NCI-H2196 (cell line): ENCODE results near the gene TOMM6.

ENCODE experiments used
- DNase-seq: peaks from one replicate; lab custom pipeline; 2025; ENCODE audit not compliant: unreplicated experiment; lab: John Stamatoyannopoulos, UW

The TOMM6 gene

DNA sequence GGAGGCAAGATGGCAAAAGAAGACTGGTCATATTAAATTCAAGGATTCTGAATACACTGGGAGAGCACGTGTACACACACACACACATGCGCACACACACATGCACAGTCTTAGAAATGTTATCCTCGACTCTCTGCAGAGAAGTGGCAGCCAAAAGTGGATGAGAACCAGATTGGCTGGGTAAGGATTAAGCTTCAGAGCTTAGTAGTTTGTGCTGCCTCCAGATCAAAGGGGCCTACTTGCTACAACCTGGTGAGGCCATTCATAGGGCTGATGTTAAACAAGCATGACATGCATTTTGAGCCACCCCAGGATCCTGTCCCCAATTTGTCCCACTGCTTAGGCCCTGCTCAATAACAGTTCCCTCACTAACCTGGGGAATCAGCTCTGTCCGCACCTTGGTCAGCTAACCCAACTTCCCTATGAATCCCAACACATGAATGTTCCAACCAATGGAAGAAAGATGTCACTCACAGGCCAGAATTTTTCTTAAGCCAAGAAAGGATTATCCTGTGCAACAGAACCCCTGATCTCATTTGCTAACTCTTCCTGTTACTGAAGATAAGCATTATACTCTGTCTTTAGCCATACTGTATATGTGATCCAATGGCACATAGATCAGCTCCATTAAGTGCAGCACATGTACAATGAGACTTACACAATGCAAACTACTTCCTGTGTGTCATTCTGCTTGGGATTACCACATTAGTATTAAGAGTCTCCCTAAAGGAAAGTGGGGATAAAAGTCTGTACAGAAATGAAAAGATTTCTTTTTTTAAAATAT lies 31.0 kb downstream of the TOMM6 start:
- DNase-seq, result no peak

DNA sequence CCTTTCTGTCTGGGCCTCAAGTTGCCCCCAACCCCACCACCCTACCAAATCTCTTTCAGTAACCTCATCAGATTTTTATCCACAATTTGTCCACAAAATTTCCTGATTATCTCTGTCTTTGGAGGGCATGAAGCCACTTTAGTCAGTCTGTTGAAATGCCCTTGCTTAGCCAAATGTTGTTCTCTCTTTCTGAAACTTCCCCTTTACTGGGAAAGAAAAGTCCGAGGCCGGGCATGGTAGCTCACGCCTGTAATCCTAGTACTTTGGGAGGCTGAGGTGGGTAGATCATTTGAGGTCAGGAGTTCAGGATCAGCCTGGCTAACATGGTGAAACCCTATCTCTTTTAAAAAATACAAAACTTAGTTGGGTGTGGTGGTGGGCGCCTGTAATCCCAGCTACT lies 33.8 kb downstream of the TOMM6 start:
- no peak for DNase-seq

DNA sequence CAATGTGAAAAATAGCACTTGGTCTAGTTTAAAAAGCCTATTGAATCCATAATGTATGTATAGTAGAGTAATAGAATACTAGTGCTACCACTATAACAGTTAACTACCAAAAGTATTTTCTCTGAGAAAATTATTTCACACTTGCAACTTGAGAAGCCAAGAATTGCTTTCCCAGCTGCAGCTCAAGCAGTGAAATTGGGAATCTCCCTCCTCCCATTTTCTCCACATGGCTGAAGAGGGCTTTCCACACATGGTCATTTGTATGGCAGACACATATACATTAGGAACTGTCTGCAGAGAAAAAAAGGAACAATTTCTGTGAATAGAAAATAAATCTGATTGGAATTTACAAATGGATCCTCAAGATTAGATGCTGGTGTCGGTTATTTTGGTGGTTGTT lies 34.5 kb downstream of the TOMM6 start:
- DNase-seq, result no peak

DNA sequence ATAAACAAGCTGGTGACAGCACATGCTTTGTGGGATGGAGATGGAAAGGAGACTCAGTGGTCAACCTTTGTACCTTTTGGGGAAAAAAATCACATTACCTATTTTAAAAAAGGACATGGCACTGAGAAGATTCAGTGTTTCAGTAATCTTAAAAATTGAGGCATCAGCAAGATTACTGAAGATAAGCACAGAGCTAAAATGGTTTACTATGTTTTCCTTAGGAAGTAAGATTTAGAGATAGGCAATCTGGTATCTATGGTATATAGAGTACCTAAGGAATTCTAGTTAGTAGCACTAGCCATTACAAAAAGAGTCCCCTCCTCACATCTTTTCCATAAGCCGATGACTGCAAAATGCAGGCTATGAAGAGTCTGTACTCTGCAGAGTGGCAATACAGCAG lies 35.7 kb downstream of the TOMM6 start:
- DNase-seq, result no peak

DNA sequence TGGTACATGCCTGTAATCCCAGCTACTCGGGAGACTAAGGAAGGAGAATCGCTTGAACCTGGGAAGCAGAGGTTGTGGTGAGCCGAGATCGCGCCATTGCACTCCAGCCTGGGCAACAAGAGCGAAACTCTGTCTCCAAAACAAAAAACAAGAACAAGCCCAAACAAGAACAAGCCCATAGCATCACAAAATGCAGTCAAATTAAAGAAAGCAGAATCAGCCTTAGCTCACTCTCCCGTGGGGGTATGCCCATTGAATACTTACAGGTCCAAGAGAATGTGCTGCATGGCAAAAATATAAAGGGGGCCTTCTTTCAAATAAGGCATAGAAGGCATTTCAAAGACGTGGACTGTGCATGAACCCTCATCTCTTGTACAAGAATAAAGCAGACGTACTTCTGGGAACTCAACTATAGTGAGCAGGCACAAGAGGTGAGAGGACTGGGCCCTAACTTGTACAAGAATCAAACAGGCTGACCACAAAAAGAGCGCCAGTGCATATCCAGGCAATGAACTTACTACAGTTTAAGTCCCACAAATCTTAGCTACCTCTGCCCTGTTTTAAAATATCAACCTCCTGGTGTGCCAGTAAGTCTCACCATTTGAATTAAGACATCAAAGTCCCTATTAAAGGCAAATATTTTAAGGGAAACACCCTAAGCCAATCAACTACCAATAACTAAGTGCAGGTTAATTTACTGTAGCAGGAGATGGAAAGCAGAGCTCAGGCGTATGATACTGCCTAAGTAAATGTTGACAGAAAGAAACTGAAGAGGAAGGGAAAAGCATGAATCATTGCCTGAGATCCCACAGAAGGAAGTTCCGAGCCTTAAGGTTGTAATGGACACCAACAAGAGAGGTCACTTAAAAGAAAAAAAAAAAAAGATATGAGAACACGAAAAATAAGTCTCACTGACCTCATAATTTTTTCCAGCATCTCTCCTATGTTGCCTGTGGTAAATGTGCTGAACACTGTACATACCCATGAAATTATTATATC lies 37.4 kb downstream of the TOMM6 start:
- peak; percentile 26 for DNase-seq

DNA sequence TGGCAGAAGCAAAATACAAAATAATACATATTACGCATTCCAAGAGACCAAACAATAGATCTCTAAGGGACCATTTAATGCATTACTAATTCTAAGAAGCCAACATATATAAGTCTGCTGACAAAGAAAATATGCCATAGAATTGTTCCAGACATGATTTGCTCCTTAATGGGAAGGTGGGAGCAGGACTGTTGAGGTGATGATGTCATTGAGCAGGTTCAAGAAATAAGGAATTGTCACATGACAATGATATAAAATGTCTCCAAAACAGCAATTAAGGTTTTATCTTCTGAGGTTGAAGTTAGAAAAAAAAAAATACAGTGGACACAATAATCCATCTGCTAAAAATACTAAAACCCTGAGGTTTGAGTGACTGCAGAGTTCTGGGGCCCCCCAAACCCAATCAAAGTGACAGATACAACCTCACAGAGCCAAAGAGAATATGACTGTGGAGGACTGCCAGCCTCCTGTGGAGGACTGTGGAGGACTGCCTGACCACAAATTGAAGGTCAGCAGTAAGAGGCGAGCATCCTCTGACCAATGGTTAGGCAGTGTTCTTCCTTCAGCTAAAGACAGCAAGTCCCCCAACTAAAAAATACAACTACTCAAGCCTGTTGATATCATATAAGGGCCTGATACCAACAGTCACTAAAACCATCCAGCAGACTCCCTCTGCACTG lies 39.0 kb downstream of the TOMM6 start:
- DNase-seq, result no peak

DNA sequence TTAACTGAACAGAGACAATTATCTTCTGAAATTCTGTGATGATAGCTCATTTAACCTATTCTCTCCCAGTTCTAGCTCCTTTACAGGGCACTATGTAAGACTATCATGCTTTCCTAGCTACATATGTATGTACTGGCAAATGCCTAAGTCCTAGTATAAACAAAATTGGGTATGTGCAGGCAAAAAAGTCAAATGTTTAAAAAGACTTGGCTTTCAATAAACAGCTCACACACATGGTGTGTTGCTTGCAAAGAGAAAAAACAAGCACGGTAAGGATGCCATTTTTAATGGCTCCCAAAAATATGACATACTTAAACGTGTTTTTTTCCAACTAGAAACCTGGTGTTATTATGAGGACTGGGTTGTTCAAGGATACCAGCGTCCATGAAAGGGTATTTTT lies 44.8 kb downstream of the TOMM6 start:
- DNase-seq, result no peak

DNA sequence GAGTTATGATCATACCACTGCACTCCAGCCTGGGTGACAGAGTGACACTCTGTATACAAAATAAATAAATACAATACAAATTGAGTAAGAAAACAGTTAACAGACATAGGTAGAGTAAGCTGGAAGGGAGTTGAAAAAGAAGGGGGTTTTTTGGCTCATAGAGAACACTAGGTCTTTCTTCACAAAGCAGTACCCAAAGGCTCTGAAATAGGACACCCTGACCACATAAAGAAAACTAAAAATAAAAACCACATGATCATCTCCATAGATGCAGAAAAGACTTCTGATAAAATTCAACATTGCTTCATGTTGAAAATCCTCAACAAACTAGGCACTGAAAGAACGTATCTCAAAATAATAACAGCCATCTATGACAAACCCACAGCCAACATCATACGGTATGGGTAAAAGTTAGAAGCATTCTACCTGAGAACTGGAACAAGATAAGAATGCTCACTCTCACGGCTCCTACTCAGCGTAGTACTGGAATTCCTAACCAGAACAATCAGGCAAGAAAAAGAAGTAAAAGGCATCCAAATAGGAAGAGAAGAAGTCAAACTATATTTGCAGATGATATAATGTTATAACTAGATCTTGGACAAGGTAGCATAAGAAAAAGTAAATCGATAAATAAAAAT lies 48.6 kb downstream of the TOMM6 start:
- no peak for DNase-seq

DNA sequence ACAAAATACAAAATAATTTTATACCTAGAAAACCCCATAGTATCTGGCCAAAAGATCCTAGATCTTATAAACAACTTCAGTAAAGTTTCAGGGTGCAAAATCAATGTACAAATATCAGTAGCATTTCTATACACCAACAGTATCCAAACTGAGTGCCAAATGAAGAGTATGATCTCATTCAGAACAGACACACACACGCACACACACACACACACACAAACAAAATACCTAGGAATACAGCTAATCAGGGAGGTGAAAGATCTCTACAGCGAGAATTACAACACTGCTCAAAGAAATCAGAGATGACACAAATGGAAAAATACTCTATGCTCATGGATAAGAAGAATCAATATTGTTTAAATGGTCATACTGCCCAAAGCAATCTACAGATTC lies 49.2 kb downstream of the TOMM6 start:
- DNase-seq, result no peak
